GM04504 (cell line): ENCODE data around the gene CDH22.

Experiments used
- DNase-seq: peaks from one replicate; pipeline ENCODE4 v3.0.0-alpha.2; 2012; ENCODE audit warnings: low read depth

CDH22 gene

DNA sequence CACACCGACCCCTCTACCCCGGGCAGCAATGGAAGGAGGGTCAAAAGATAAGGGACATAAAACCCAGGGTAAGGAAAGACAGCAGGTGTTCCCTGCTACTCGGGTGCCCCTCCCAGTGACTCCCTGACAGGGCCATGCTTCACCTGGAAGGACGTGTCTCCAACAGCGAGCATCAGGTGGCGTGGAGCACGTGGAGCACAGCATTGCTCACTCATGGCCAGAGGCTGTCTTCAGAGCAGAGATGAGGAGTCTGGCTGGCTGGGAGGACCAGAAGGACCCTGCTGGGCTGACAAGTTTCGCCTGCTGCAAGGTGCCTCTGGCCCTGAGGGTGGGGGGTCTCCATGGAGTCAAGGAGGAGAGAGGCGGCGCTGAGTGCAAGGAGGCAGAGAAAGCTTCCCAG lies 15.3 kb upstream of the CDH22 start:
- DNase-seq, result no peak

- DNase-seq, result no peak
These were observed 14.3 kb upstream of the CDH22 start for GRCh38 chr20:46322641-46323040.

- DNase-seq, result no peak
These were observed 9.4 kb upstream of the CDH22 start for GRCh38 chr20:46317685-46318177.

DNA sequence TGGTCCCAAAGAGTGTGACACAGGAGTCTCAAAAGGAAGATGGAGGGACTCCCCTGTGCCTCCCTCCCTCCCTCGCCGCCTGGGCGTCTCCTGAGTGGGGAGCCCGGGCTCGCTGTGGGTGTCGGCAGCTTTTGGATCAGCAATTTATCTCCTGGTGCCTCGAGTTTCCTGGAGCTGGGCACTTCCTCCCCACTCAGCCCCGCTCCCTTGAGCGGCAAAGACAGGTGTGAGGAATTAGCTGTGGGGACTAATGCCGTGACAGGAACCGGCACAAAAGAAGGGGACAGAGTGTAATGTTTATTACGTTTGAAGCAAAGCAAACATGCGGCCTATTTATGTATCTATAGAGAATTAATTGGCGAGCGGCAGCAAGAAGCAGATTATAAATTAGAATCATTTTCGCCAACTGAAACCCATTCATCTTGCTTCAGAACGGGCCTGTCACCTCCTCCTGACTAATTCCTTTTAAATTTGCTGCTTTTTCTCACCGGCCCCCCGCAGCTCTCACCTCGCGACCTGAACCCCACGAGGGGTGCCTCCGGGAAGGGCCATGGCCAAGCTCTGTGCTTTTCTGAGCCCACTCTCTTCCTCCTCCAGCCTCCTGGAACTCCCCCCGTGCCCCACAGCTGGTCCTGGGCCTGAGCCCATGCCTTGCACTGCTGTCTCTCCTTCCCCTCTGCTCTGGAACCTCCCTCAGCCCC lies 8.8 kb upstream of the CDH22 start:
- DNase-seq, result no peak

DNA sequence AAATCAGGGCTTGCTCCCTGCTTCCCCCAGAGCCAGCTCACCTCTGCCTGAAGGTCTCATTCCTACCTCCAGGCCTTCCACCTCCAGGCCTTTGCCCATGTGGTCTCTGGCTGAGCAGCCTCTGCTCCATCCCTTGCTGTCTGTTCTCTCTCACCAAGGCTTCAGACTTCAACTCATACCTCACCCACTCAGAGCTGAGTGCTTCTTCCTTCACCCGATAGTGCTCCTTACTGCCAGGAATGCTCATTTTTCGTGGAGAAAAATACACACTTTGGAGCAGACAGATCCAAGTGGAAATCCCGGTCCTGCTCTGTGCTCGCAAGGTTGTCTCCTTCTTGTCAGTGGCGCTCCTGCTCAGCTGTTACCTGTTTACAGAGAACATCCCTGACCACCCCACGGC lies 7.0 kb upstream of the CDH22 start:
- DNase-seq, result no peak

DNA sequence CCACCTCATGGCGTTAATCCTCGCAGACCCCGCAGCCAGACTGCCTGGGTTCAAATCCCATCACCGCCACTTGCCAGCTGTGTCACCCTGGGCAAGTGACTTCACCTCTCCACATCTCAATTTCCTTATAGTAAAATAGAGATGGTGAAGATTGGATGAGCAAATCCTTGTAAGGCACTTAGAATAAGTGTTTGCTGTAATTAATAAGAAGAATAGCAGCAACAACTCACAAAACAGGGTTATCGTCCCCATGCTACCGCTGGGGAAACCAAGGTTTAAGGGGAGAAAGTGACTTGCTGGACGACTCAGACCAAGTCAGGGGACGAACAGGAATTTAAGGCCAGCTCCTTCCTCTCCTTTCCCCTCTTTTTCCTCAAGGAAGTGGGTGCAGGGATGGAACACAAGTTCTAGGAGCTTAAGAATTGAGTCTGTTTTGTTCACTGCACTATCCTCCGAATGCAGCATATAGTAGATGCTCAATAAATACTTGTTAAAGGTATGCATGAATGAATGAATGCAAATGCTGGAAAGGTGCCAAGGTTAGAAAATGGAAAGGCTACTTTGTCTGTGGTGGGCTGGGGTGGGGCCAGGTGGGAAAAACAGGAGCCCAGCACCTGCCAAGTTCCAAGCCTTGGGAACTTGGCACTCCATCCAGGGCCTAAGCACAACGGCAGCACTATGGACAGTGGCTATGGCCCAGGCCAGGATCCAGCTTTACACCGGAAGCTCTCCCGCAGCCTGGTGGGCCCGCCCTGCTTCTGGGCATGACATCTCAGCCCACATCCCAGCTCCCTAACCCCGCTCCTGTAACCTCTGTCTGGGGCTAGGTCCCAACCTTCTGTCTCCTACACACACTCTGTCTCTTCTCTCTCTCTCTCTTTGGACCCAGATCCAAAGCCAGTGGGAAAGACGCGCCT lies 4.9 kb upstream of the CDH22 start:
- no peak for DNase-seq

- no peak for DNase-seq
These were observed 4.0 kb upstream of the CDH22 start for GRCh38 chr20:46312075-46312944.

DNA sequence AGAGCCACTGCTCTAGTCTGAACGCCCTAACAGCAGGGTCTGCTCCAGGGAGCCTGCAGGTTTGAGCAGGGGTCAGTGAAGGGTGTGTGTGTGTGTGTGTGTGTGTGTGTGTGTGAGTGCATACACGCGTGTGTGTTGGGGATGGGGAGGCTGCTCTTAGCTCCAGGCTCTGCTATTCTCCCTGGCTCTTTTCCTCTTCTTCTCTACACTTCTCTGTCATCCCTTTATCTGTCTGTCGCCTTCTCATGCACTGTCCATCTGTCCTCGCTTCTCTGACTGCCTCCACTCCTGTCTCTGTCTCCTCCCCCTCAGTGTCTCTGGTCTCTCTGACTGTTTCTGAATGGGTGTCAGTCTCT lies 3.4 kb upstream of the CDH22 start:
- no peak for DNase-seq

DNA sequence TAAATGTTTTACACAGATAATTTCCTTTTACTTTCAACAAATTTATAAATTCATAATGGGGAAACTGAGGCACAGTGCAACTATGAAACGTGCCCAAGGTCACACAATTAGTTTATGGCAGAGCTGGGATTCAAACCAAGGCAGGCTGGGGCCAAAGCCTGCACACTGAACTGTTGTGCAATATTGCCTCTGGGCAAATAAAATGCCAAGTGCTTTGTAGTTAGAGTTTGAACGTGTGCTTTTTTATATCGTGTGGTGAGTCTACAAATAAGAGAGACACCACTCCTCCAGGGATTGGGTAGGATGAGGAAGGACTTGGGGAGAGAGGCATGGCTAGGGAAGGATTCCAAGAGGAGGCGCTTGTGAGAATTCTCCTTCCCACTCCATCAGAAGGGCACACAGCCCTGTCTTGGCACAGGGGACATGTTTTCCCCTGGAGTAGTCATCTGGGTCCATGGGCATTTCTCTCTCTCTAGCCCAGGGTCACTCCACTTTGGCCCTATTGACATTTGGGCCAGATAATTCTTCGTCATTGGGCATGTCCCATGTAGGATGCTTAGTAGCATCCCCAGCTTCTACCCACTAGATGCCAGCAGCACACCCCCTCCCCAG lies 2.8 kb upstream of the CDH22 start:
- DNase-seq, result no peak

DNA sequence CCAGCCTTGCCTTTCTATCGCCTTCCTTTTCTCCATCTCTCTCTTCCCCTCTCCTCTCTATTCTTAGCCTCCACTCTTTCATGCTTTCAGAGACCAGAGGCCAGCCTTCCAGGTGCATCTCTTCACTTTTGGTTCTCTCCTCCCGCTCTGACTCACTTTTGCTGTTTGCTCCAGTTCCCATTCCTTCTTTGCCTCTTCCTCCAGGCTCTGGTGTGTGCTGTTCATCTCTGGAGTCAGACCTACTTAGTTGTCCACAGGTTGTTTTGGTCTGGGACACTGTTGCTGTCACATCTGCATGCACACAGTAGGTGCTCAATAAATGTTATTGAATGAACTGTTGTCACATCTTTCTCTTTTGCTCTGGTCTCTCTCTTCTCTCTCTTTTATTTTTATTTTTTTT lies 1.6 kb upstream of the CDH22 start:
- no peak for DNase-seq

- DNase-seq, result no peak
These were observed 370 bp downstream of the CDH22 start for GRCh38 chr20:46307999-46308257.

GRCh38 chr20:46307139-46307998 lies 929 bp downstream of the CDH22 start:
- no peak for DNase-seq

DNA sequence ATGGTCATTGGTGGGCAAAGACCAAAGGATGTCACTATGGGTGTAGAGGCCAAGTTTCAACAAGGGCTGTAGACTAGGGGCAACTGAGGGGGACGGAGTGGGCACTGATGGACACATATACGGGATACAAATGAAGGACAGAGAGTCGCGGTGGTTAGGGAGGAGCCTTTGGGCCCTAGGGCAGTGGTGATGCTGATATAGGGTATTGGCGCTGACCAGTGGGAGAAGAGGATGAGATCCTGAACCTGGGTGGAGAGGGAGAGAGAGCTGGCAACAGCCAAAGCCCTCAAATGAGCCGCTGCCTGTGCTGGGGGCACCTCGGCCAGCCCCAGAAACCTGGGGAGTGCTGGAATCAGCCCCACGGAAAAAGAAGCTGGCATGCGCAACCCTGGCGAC lies 1.6 kb downstream of the CDH22 start:
- no peak for DNase-seq

- no peak for DNase-seq
These were observed 2.3 kb downstream of the CDH22 start for GRCh38 chr20:46305973-46306360.

DNA sequence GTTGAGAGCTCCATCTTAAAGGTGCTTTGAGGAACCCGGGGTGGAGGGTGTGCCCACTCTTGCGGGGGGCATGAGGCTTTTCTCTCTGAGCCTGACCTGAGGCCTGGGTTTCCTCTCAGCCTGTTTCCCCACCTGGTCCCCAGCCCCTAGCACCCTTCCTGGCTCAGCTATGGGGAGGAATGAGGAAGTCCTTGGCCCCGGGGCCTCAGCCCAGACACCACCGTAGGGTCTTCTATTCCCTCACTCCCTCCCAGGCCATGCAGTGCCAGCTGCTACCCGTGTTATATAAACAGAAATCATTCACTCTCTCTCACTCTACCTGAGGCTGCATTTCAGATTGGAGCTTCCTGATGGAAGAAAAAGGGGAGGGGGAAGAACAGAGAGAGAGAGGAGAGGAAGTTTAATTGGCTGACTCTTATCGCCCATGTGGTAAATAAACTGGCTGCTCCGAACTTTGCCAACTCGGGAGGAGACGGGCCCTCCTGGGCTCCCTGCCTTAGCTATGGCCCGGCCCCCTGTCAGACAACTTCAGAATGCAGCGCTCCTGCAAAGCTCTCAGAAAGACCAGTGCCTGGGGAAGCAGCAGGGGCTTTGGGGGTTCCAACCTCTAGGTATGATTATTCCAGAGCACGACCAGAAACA lies 2.8 kb downstream of the CDH22 start:
- no peak for DNase-seq

DNA sequence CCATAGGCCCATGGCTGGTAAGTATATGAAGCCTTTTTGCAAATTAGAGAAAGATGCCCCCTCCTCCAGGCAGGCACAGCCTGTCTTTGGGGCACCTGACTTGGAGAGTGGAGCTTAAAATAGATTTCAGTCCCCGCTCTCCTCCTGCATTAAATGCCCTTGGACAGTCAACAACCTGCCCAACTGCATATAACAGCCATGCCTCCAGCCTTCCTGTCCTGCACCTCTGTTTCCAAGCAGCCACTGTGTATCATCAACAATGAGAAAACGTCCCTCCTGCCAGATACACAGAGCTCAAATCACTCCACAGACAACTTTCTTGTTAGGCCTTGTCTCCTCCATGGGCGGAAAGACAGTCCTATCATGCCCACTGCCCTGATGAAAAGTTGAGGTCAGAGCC lies 3.4 kb downstream of the CDH22 start:
- no peak for DNase-seq

DNA sequence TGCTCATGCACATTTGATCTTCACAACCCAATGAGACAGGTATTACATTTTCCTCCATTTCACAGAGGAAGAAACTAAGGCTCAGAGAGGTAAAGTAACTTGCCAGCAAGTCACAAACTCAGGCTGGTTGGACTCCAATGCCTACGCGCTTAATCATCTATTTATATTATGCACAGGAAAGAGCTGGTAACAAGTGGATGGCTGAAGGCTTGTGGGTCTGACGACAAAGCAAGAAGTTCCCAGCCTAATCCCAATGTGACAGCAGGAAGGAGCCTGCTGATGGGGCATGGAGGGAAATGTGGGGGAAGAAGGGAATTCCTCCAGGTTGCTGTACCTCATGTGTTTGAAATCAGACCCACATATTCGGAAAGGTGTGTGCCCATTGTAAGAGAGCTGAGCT lies 3.9 kb downstream of the CDH22 start:
- DNase-seq, result no peak

GRCh38 chr20:46303176-46303956 lies 4.9 kb downstream of the CDH22 start:
- DNase-seq, result no peak

DNA sequence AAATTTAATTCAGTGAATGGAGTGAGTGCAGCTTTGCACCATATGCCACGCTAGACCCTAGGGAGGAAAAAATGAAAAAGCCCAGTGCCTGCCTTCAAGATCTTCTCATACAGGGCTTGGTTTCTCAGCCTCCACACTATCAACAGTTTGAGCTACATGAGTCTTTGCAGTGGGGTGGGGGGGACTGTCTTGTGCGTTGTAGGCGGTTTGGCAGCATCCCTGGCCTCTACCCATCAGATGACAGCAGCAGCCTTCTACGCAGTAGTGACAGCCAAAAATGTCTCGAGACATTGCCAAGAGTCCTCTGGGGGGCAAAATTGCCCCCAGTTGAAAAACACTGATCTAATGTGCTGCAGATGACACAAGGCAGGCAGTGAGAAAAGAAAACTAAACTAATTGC lies 6.2 kb downstream of the CDH22 start:
- no peak for DNase-seq

- DNase-seq, result no peak
These were observed 8.0 kb downstream of the CDH22 start for GRCh38 chr20:46300281-46300680.
